ENCODE results near the gene SLIRP. TPM values are rescaled to one million over a fixed set of nuclear protein-coding genes. Genes with fewer than 3 reads are reported as not detected.

Gene SLIRP
- total and polyA plus RNA-seq, 8 donors: 68.6 to 93.9 (median 75.1) TPM

GRCh38 chr14:77763316-77763715 lies 55.4 kb downstream of the SLIRP start:
- ATAC-seq: no peak
- H3K4me1 ChIP-seq: peaks cover 11 to 26% of the 10 kb centered on the region in 2 donors
- intact Hi-C loops (cut with DNase I): no loop called here
- no peak overlapping the region for H3K4me3 ChIP-seq
- TF ChIP-seq CTCF (IDR thresholded peaks at IDR 0.05): no peak
- H3K27ac ChIP-seq: no peak overlapping the region
- H3K36me3 ChIP-seq: no peaks in the 10 kb centered on the region
- no peaks in the 10 kb centered on the region for H3K9me3 ChIP-seq
- no peaks in the 10 kb centered on the region for H3K27me3 ChIP-seq
- DNase-seq: no peak

DNA sequence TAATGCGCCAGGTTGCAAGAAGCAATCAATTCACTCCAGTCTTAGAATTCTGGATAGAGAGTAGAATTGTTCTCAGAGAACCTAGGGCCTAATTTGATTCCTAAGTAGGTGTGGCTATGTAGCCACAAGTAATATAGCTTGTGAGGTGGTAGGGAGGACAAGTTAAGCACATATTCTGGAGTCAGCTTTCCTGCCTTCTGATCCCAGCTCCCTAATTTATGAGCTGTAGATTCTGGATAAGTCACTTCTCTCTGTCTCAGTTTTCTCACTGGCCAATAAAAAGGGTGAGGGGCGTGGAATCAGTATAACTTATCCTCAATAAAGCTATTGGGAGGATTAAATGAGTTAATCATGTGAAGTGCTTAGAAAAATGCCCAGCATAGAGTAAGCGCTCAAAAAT lies 56.1 kb downstream of the SLIRP start:
- intact Hi-C loops (cut with DNase I): no loop called here
- no peak for DNase-seq
- Histone ChIP-seq H3K36me3 (no peaks in the 10 kb centered on the region), H3K27me3 (no peaks in the 10 kb centered on the region), H3K4me3 (no peak overlapping the region), H3K9me3 (no peaks in the 10 kb centered on the region), H3K27ac (no peak overlapping the region), H3K4me1 (peaks cover 11 to 19% of the 10 kb centered on the region in 2 donors)
- ATAC-seq: no peak
- no peak for TF ChIP-seq CTCF (IDR thresholded peaks at IDR 0.05)

Other genes starting within 250 kb of the SLIRP start
- gene ISM2, start 209.3 kb upstream of the SLIRP start, total RNA-seq: not detected
- under 1 TPM in 1 of 6 donors, not detected in 5; 0.17 TPM for gene ISM2, start 209.3 kb upstream of the SLIRP start, polyA plus RNA-seq (ENCODE audit: insufficient read length in 6 of 6)
- gene SPTLC2, start 91.5 kb upstream of the SLIRP start, total RNA-seq: 10 to 100 TPM; 40.7 to 44.0 TPM
- 10 to 100 TPM; 32.9 to 39.0 (median 36.5) TPM for gene SPTLC2, start 91.5 kb upstream of the SLIRP start, polyA plus RNA-seq (ENCODE audit: insufficient read length in 6 of 6)
- gene ALKBH1, start 80 bp upstream of the SLIRP start, total RNA-seq: 1 to 10 TPM; 8.6 to 8.8 TPM
- gene ALKBH1, start 80 bp upstream of the SLIRP start, polyA plus RNA-seq (ENCODE audit: insufficient read length in 6 of 6): 10 to 100 TPM; 14.6 to 18.8 (median 15.2) TPM
- gene SNW1, start 53.1 kb downstream of the SLIRP start, total RNA-seq: 10 to 100 TPM; 50.9 to 51.9 TPM
- gene SNW1, start 53.1 kb downstream of the SLIRP start, polyA plus RNA-seq (ENCODE audit: insufficient read length in 6 of 6): 10 to 100 TPM; 76.6 to 92.0 (median 82.9) TPM
- 10 to 100 TPM in 1 of 2 donors, 1 to 10 TPM in 1; 9.4 to 10.3 TPM for gene ADCK1, start 92.0 kb downstream of the SLIRP start, total RNA-seq
- gene ADCK1, start 92.0 kb downstream of the SLIRP start, polyA plus RNA-seq (ENCODE audit: insufficient read length in 6 of 6): 1 to 10 TPM; 4.8 to 9.6 (median 6.1) TPM